SH-SY5Y (cell line): ENCODE data around the gene PALB2.

Experiments used
- GATA2 ChIP-seq: IDR thresholded peaks from 2 replicates; pipeline ENCODE4 v1.6.1; 2011; ENCODE audit warnings: mild to moderate bottlenecking, low read depth, low read length
- GATA3 ChIP-seq: IDR thresholded peaks from 2 replicates; pipeline ENCODE4 v1.6.1; 2011; ENCODE audit warnings: low read depth, mild to moderate bottlenecking, low read length, moderate library complexity

DNA sequence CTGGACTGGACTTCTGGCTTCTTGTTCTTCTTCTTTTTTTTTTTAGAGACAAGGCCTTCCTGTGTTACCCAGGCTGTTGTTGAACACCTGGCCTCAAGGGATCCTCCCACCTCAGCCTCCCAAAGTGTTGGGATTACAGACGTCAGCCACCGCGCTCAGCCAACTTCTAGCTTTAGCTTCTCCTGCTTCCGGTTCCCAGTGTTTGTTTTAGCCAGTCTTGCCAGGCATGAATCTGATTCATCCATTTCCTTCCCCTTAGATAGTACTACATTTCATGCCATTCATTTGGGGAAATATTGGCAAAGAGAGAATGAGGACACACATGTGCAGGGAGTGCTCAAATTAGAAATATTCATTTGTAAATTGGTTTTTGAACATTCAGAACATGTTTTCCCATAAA lies 32.9 kb downstream of the PALB2 start:
- TF ChIP-seq GATA2 (no peak), GATA3 (no peak)
